HEK293T (cell line): Measurements from ENCODE around the gene DOCK2.

ENCODE experiments used
- CTCF ChIA-PET: fragments of 350-600 bp; formaldehyde crosslinking; extraction: SDS; loops from one replicate; lab custom pipeline; 2021; ENCODE audit warnings: antibody characterized with exemption, inconsistent platforms; lab: Yijun Ruan, JAX
- POLR2A ChIA-PET: fragments of 350-600 bp; formaldehyde crosslinking; extraction: SDS; loops from one replicate; lab custom pipeline; 2020; ENCODE audit warnings: antibody characterized with exemption, inconsistent platforms; lab: Yijun Ruan, JAX
- DNase-seq: peaks from one replicate; pipeline ENCODE4 v3.0.0; 2012; ENCODE audit warnings: mixed read lengths; ENCODE audit errors: extremely low spot score
- ARNT ChIP-seq: fragments of 450-650 bp; IDR thresholded peaks from 2 replicates; pipeline ENCODE4 v1.6.1; 2017; ENCODE audit warnings: mild to moderate bottlenecking
- BHLHE40 ChIP-seq: fragments of 450-650 bp; IDR thresholded peaks from 2 replicates; pipeline ENCODE4 v1.6.1; 2016; ENCODE audit warnings: mild to moderate bottlenecking, moderate library complexity, borderline replicate concordance
- CTBP1 ChIP-seq: fragments of 450-650 bp; IDR thresholded peaks from 2 replicates; pipeline ENCODE4 v1.6.1; 2016; ENCODE audit warnings: borderline replicate concordance
- ELF4 ChIP-seq: fragments of 450-650 bp; IDR thresholded peaks from 2 replicates; pipeline ENCODE4 v1.6.1; 2017; ENCODE audit warnings: antibody characterized with exemption
- FOXA1 ChIP-seq: fragments of 450-650 bp; IDR thresholded peaks from 2 replicates; pipeline ENCODE4 v1.6.1; 2016; ENCODE audit warnings: mild to moderate bottlenecking
- FOXK2 ChIP-seq: fragments of 450-650 bp; IDR thresholded peaks from 2 replicates; pipeline ENCODE4 v1.6.1; 2016; ENCODE audit warnings: mild to moderate bottlenecking
- FOXM1 ChIP-seq: fragments of 450-650 bp; IDR thresholded peaks from 2 replicates; pipeline ENCODE4 v1.6.1; 2017; ENCODE audit warnings: mild to moderate bottlenecking, borderline replicate concordance
- HDGF ChIP-seq: fragments of 450-650 bp; IDR thresholded peaks from 2 replicates; pipeline ENCODE4 v1.6.1; 2017; ENCODE audit warnings: antibody characterized with exemption, borderline replicate concordance
- L3MBTL2 ChIP-seq: fragments of 450-650 bp; conservative IDR thresholded peaks from 2 replicates; pipeline ENCODE4 v1.6.1; 2016; ENCODE audit warnings: mild to moderate bottlenecking
- LEF1 ChIP-seq: fragments of 450-650 bp; IDR thresholded peaks from 2 replicates; pipeline ENCODE4 v1.6.1; 2017; ENCODE audit warnings: mild to moderate bottlenecking, borderline replicate concordance
- NFRKB ChIP-seq: fragments of 450-650 bp; IDR thresholded peaks from 2 replicates; pipeline ENCODE4 v1.6.1; 2016; ENCODE audit warnings: mild to moderate bottlenecking, moderate library complexity
- SP1 ChIP-seq: fragments of 450-650 bp; IDR thresholded peaks from 2 replicates; pipeline ENCODE4 v1.6.1; 2017
- SUZ12 ChIP-seq: fragments of 450-650 bp; IDR thresholded peaks from 2 replicates; pipeline ENCODE4 v1.6.1; 2016; ENCODE audit warnings: mild to moderate bottlenecking
- TARDBP ChIP-seq: fragments of 450-650 bp; IDR thresholded peaks from 2 replicates; pipeline ENCODE4 v1.6.1; 2016
- ZNF384 ChIP-seq: fragments of 450-650 bp; IDR thresholded peaks from 2 replicates; pipeline ENCODE4 v1.6.1; 2016
- TF ChIP-seq, protein P1 (sequence below): fragments of 450-650 bp; IDR thresholded peaks from 2 replicates; pipeline ENCODE4 v1.6.1; 2016

DOCK2 gene

GRCh38 chr5:169880012-169880663, 243.1 kb downstream of the DOCK2 start:
- ChIA-PET CTCF (interaction anchor here (0.5 kb wide), 1 partner anchor 213 kb away, joined by 3 read pairs; no protein-coding TSS in a partner anchor), POLR2A (no interaction called here)
- DNase-seq, result no peak
- no peak for TF ChIP-seq FOXK2
- TF ChIP-seq ZNF384, result no peak
- no peak for TF ChIP-seq L3MBTL2
- no peak for TF ChIP-seq FOXA1
- TF ChIP-seq HDGF, result no peak
- no peak for TF ChIP-seq NFRKB
- TF ChIP-seq, protein P1, sequence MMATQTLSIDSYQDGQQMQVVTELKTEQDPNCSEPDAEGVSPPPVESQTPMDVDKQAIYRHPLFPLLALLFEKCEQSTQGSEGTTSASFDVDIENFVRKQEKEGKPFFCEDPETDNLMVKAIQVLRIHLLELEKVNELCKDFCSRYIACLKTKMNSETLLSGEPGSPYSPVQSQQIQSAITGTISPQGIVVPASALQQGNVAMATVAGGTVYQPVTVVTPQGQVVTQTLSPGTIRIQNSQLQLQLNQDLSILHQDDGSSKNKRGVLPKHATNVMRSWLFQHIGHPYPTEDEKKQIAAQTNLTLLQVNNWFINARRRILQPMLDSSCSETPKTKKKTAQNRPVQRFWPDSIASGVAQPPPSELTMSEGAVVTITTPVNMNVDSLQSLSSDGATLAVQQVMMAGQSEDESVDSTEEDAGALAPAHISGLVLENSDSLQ, result no peak
- TF ChIP-seq CTBP1, result no peak
- TF ChIP-seq SP1, result no peak
- no peak for TF ChIP-seq LEF1

DNA sequence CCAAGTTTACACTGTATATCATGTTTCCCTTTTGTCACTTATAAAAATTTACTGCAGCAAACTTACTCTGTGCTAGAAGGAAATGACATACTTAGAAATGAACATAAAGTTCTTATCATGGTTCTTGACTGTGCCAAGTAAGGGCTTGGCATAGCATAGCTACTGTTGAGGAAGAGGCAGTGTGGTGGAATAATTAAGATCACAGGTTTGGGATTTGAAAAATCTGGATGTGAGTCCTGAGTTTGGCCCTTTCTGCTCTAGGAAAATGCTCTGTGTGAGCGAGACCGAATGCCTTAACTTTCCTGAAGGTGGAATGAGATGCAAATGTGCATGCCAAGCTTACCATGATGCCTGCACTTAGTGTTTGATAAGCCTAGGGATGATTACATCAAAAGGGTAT, 243.7 kb downstream of the DOCK2 start:
- POLR2A ChIA-PET, result no interaction called here
- TF ChIP-seq SUZ12, result no peak
- DNase-seq, result no peak
- CTCF ChIA-PET, result interaction anchor here (0.5 kb wide), 1 partner anchor 213 kb away, joined by 3 read pairs; no protein-coding TSS in a partner anchor

DNA sequence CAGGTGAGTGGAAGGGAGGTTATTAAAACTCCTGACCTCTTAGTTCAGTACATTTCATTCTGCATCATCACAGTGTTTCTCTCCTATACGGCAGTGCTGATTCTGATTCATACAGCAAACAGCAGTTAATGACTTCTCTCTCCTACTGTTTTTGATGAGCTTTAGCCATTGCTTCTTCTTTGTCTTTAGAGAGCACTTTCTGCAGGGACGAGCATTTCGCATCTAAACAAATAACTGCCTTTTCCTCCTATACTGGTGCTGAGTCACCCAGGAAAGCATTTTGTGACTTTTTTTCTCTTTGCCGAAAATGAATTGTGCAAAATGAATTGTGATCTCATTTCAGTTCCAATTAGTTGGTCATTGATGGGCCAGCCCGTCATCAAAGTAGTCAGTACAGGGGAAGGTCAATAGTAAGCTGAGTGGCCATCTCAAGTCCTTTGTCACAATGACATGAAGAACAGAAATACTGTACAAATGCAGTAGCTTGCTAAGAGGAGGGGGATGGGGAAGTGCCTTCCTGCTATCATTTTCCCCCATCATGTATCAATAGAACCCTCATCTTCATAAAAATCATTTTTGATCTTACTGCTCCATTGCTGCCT, 244.7 kb downstream of the DOCK2 start:
- DNase-seq, result no peak
- POLR2A ChIA-PET, result no interaction called here
- CTCF ChIA-PET, result interaction anchor here (0.7 to 1.3 kb wide), 2 partner anchors 99 to 358 kb away, joined by 3 to 4 read pairs; partner anchors contain the start of gene INSYN2B
- TF ChIP-seq CTBP1 (no peak), ZNF384 (no peak), SP1 (no peak), ELF4 (no peak), ARNT (no peak), FOXK2 (no peak), BHLHE40 (no peak), NFRKB (no peak), TARDBP (no peak), L3MBTL2 (no peak)

- no peak for TF ChIP-seq SP1
- no peak for TF ChIP-seq CTBP1
- no peak for TF ChIP-seq BHLHE40
- TF ChIP-seq ARNT, result no peak
- no peak for TF ChIP-seq FOXM1
- no peak for TF ChIP-seq NFRKB
- TF ChIP-seq TARDBP, result no peak
- TF ChIP-seq HDGF, result no peak
- no peak for TF ChIP-seq ZNF384
- TF ChIP-seq L3MBTL2, result no peak
- TF ChIP-seq FOXK2, result no peak
- no peak for TF ChIP-seq SUZ12
- TF ChIP-seq FOXA1, result no peak
- TF ChIP-seq, protein P1, result no peak
- TF ChIP-seq LEF1, result no peak
- no peak for TF ChIP-seq ELF4
- DNase-seq, result no peak
- ChIA-PET POLR2A (no interaction called here), CTCF (no interaction called here)
Observed at GRCh38 chr5:169886033-169886432, 249.0 kb downstream of the DOCK2 start.

DNA sequence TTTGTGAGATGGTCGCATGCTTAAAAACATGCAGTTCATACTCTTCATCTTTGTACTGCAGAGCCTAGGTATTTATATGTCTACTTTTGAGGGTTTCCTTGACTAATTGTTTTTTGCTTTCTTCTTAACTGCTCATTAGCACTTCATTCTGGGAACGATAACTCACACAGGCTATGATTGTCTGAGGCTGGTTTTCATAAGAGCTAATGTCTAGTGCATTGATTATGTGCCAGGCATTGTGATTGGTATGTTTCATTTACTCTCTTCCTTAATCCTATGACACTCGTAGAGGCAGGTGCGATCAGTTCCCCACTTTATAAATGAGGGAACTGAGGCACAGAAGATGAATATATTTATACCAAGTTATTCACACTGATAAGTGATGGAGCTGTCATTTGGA, 249.6 kb downstream of the DOCK2 start:
- no peak for TF ChIP-seq FOXM1
- no peak for TF ChIP-seq SP1
- TF ChIP-seq TARDBP, result no peak
- TF ChIP-seq CTBP1, result no peak
- no peak for TF ChIP-seq ELF4
- TF ChIP-seq, protein P1, result no peak
- no peak for TF ChIP-seq FOXA1
- TF ChIP-seq LEF1, result no peak
- TF ChIP-seq BHLHE40, result no peak
- no peak for TF ChIP-seq ZNF384
- ChIA-PET POLR2A (no interaction called here), CTCF (no interaction called here)
- no peak for DNase-seq

DNA sequence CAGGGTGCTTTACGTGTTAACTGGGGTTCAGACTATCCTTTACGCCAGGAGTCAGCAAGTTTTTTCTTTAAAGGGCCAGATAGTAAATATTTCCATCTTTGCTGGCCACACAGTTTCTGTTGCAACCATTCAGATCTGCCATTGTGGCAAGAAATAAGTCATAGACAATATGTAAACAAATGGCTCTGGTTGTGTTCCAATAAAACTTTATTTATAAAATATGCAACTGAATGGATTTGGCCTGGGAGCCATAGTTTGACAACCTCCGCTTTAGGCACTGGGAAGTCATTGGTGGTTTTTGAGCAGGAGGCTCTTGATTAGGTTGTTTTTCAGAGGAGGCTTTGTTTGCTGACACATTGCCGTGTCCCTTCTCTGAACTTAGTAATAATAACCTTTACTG, 252.5 kb downstream of the DOCK2 start:
- ChIA-PET POLR2A (no interaction called here), CTCF (no interaction called here)
- TF ChIP-seq TARDBP (no peak), LEF1 (no peak), FOXK2 (no peak), FOXM1 (no peak), L3MBTL2 (no peak), HDGF (no peak), SUZ12 (no peak), SP1 (no peak), BHLHE40 (no peak), ELF4 (no peak), FOXA1 (no peak), ZNF384 (no peak)
- TF ChIP-seq, protein P1, result no peak
- DNase-seq, result no peak
